OCI-LY1 (cell line): Measurements from ENCODE around the gene MAP3K19.

Source experiments
- H2AFZ ChIP-seq: fragments of 200-600 bp; sonication (generic), shearing (Covaris generic); 2 replicates; pipeline ENCODE4 v1.6.0; 2014; ENCODE audit warnings: antibody characterized with exemption, mild to moderate bottlenecking, low read length
- H3F3A ChIP-seq: fragments of 200-600 bp; sonication (generic), shearing (Covaris generic); 2 replicates; pipeline ENCODE4 v1.6.0; 2014; ENCODE audit warnings: mild to moderate bottlenecking, antibody characterized with exemption, low read length, moderate library complexity; ENCODE audit not compliant: insufficient read depth
- H3K27ac ChIP-seq: fragments of 200-600 bp; sonication (generic); 2 replicates; pipeline ENCODE4 v1.5.1; 2014; ENCODE audit warnings: low read length, mixed run types, mild to moderate bottlenecking, low read depth; ENCODE audit not compliant: poor library complexity, severe bottlenecking
- H3K27me3 ChIP-seq: fragments of 200-600 bp; sonication (generic); 2 replicates; pipeline ENCODE4 v1.6.0; 2014; ENCODE audit warnings: antibody characterized with exemption, mild to moderate bottlenecking, low read length, moderate library complexity; ENCODE audit not compliant: insufficient read depth
- H3K36me3 ChIP-seq: fragments of 200-600 bp; sonication (generic); 2 replicates; pipeline ENCODE4 v1.6.1; 2014; ENCODE audit warnings: mild to moderate bottlenecking, antibody characterized with exemption, low read length, moderate library complexity, mixed read lengths; ENCODE audit not compliant: insufficient read depth
- H3K4me1 ChIP-seq: fragments of 200-600 bp; sonication (generic); 2 replicates; pipeline ENCODE4 v1.5.1; 2014; ENCODE audit warnings: mild to moderate bottlenecking, low read length, moderate library complexity; ENCODE audit not compliant: insufficient read depth, severe bottlenecking
- H3K4me2 ChIP-seq: fragments of 200-600 bp; sonication (generic), shearing (Covaris generic); 2 replicates; pipeline ENCODE4 v1.6.1; 2014; ENCODE audit warnings: low read length
- H3K4me3 ChIP-seq: fragments of 200-600 bp; sonication (generic); 2 replicates; pipeline ENCODE4 v1.5.1; 2014; ENCODE audit warnings: low read length, low read depth, mild to moderate bottlenecking, mixed read lengths; ENCODE audit not compliant: poor library complexity, severe bottlenecking
- H3K79me2 ChIP-seq: fragments of 200-600 bp; shearing (Covaris generic); 2 replicates; pipeline ENCODE4 v1.6.1; 2016; ENCODE audit warnings: mixed run types, low read length, mixed read lengths; ENCODE audit not compliant: insufficient read depth
- H3K9ac ChIP-seq: fragments of 200-600 bp; sonication (generic), shearing (Covaris generic); 2 replicates; pipeline ENCODE4 v1.6.1; 2014; ENCODE audit warnings: mild to moderate bottlenecking, low read length, mixed read lengths
- H3K9me2 ChIP-seq: fragments of 200-600 bp; sonication (generic), shearing (Covaris generic); 2 replicates; pipeline ENCODE4 v1.6.1; 2014; ENCODE audit warnings: low read depth, mild to moderate bottlenecking, low read length, mixed read lengths
- H3K9me3 ChIP-seq: fragments of 200-600 bp; shearing (Covaris generic); 2 replicates; pipeline ENCODE4 v1.6.1; 2014; ENCODE audit warnings: low read length, mixed read lengths
- H4K20me1 ChIP-seq: fragments of 200-600 bp; sonication (generic), shearing (Covaris generic); 2 replicates; pipeline ENCODE4 v1.6.0; 2016; ENCODE audit warnings: mild to moderate bottlenecking, low read length; ENCODE audit not compliant: insufficient read depth
- EZH2 ChIP-seq: fragments of 200-600 bp; sonication (generic), shearing (Covaris generic); IDR thresholded peaks from 2 replicates; pipeline ENCODE4 v1.8.0; 2017; ENCODE audit warnings: borderline replicate concordance, mixed run types, mild to moderate bottlenecking, antibody characterized with exemption, low read length, moderate library complexity, mixed read lengths
- TF ChIP-seq, protein P1 (sequence below): fragments of 200-600 bp; sonication (generic), shearing (Covaris generic); IDR thresholded peaks from 2 replicates; pipeline ENCODE4 v1.5.1; 2017; ENCODE audit warnings: mild to moderate bottlenecking, antibody characterized with exemption, low read length, moderate library complexity, mixed read lengths

Gene MAP3K19

DNA sequence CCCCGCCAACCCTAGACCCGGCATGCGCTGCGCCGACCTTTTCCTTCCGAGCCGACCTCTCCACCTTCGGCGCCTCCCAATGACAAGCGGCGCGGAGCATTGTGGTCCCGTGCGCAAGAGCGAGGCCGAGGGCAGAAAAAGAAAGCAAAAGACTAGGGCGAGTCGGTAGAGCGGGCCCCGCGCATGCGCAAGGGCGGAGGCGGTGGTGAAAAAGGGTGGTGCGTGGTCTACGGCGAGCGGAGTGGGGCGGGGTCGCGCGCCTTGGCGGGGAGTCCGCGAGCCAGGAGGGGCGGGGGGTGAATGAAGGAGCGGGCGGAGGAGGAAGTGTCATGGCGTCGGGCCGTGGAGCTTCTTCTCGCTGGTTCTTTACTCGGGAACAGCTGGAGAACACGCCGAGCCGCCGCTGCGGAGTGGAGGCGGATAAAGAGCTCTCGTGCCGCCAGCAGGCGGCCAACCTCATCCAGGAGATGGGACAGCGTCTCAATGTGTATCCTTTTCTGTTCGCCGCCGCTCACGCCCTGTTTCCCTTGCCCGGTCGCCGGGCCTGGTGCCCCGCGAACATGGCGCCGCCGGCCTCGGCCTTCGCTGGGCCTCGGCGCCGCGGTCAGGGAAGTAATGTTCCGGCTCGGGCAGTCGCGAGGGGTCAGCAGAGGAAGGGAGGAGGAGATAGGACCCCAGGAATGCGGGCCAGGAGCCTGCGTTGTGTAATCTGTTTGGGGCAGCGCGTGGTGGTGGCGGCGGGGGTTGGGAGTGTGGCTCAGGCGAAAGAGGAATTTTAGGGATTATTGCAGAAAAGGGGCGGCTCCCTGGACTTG lies 128.5 kb downstream of the MAP3K19 start, which contains the start of gene CCNT2:
CCNT2 (plus strand) TSS at position 297 of the 815 bp plus-strand sequence; CDS start at position 330, 33 bp downstream.
- H3F3A ChIP-seq, result no peaks in the 10 kb centered on the region
- no peaks in the 10 kb centered on the region for H3K9me3 ChIP-seq
- peak within 1 kb of the TSS; percentile 95 for H3K27ac ChIP-seq
- peaks cover 36% of the 10 kb centered on the region for H3K36me3 ChIP-seq
- no peak for TF ChIP-seq EZH2
- TF ChIP-seq, protein P1, sequence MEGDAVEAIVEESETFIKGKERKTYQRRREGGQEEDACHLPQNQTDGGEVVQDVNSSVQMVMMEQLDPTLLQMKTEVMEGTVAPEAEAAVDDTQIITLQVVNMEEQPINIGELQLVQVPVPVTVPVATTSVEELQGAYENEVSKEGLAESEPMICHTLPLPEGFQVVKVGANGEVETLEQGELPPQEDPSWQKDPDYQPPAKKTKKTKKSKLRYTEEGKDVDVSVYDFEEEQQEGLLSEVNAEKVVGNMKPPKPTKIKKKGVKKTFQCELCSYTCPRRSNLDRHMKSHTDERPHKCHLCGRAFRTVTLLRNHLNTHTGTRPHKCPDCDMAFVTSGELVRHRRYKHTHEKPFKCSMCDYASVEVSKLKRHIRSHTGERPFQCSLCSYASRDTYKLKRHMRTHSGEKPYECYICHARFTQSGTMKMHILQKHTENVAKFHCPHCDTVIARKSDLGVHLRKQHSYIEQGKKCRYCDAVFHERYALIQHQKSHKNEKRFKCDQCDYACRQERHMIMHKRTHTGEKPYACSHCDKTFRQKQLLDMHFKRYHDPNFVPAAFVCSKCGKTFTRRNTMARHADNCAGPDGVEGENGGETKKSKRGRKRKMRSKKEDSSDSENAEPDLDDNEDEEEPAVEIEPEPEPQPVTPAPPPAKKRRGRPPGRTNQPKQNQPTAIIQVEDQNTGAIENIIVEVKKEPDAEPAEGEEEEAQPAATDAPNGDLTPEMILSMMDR, result no peak
- peak within 1 kb of the TSS; percentile 20 for H2AFZ ChIP-seq
- H3K4me1 ChIP-seq, result peaks cover 30% of the 10 kb centered on the region
- H3K79me2 ChIP-seq, result peaks cover 49% of the 10 kb centered on the region
- H3K9ac ChIP-seq, result peak within 1 kb of the TSS; percentile 94
- H3K4me2 ChIP-seq, result peak within 1 kb of the TSS; percentile 80
- 0 out of 2 replicates have a peak, but pooled peaks cover 7% of the 10 kb centered on the region for H4K20me1 ChIP-seq
- peak within 1 kb of the TSS; percentile 87 for H3K4me3 ChIP-seq
- H3K27me3 ChIP-seq, result no peaks in the 10 kb centered on the region
- no peaks in the 10 kb centered on the region for H3K9me2 ChIP-seq

DNA sequence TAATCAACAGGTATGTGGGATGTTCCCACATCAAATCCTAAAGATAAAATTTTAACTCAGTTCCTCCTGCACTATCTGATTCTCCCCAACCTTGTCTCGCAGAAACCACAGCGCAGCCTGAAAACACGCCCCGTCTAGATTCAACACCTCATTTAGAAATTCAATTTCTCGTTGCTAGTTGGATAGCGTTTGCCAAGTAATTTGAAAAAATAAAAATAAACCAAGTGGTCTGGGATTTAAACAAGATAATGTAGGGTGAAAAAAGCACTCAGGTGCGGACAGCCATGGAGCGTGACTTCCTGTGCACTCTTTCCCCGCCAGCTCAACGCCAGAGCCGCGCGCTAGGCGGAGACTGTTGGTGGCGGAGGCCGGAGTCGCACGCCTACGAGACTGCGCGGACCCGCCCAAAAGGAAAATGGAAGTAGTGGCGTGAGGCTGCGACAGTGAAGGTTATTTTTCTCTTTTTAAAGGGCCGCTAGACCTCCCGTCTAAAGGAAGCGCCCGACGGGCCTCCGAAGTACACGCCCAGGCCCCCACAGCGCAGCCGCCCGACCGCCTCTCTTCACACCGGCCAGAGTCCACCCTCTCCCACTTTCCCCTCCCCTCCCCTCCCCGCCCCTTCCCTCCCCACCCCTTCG lies 129.2 kb downstream of the MAP3K19 start:
- Histone ChIP-seq H3K27ac (peak overlapping the region; percentile 95), H3K4me1 (peaks cover 30% of the 10 kb centered on the region), H3F3A (no peaks in the 10 kb centered on the region), H3K9me3 (no peaks in the 10 kb centered on the region), H3K36me3 (peaks cover 30% of the 10 kb centered on the region), H3K79me2 (peaks cover 42% of the 10 kb centered on the region), H4K20me1 (0 out of 2 replicates have a peak, but pooled peaks cover 7% of the 10 kb centered on the region), H2AFZ (peak overlapping the region; percentile 20), H3K27me3 (no peaks in the 10 kb centered on the region), H3K4me2 (peak overlapping the region; percentile 74), H3K9me2 (no peaks in the 10 kb centered on the region), H3K4me3 (peak overlapping the region; percentile 87), H3K9ac (peak overlapping the region; percentile 78)
- TF ChIP-seq EZH2, result no peak
- TF ChIP-seq, protein P1, result no peak

DNA sequence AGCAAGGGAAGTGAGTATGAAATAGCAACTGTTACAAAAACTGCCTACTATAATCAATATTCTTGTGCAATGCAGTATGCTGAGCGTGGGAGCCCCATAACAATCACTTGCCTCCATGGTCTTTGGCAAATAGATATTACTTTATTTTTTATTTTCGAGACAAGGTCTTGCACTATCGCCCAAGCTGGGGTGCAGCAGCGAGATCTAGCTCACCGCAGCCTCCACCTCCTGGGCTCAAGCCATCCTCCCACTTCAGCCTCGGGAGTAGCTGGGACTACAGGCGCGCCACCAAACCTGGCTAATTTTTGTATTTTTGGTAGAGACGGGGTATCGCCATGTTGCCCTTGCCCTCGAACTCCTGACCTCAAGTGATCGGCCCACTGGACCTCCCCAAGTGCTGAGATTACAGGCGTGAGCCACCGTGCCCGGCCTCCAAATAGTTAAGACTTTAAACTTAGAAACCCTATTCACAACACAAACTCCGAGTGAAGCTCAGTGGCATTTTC lies 129.8 kb downstream of the MAP3K19 start:
- H3K36me3 ChIP-seq, result peaks cover 26% of the 10 kb centered on the region
- TF ChIP-seq, protein P1, result no peak
- TF ChIP-seq EZH2, result no peak
- no peaks in the 10 kb centered on the region for H3F3A ChIP-seq
- no peaks in the 10 kb centered on the region for H3K9me2 ChIP-seq
- no peaks in the 10 kb centered on the region for H3K9me3 ChIP-seq
- 0 out of 2 replicates have a peak, but pooled peaks cover 7% of the 10 kb centered on the region for H4K20me1 ChIP-seq
- H3K27ac ChIP-seq, result peak overlapping the region; percentile 95
- peak overlapping the region; percentile 78 for H3K9ac ChIP-seq
- H3K4me2 ChIP-seq, result peak overlapping the region; percentile 74
- H3K4me1 ChIP-seq, result peaks cover 30% of the 10 kb centered on the region
- H3K79me2 ChIP-seq, result peaks cover 36% of the 10 kb centered on the region
- peak overlapping the region; percentile 87 for H3K4me3 ChIP-seq
- peak overlapping the region; percentile 20 for H2AFZ ChIP-seq
- no peaks in the 10 kb centered on the region for H3K27me3 ChIP-seq
